C1 segment of cervical spinal cord (tissue), 14 donors: ENCODE measurements around the gene HMCN1.
A peak's percentile ranks its signal among the peaks of the same experiment; 100 is the strongest.

Experiments
- DNase-seq, 14 donors: peaks; one replicate each; lab custom pipeline; 2025; lab: John Stamatoyannopoulos, UW

The HMCN1 gene

GRCh38 chr1:186027621-186028020 is 293.4 kb downstream of the HMCN1 start:
- no peak for DNase-seq

GRCh38 chr1:186030453-186030852 is 296.3 kb downstream of the HMCN1 start:
- no peak for DNase-seq

GRCh38 chr1:186033847-186034271 is 299.7 kb downstream of the HMCN1 start:
- DNase-seq, result no peak

- no peak for DNase-seq
Measured at GRCh38 chr1:186042230-186042629, 308.0 kb downstream of the HMCN1 start.

- no peak for DNase-seq
Measured at GRCh38 chr1:186043296-186043695, 309.1 kb downstream of the HMCN1 start.

GRCh38 chr1:186044079-186044685 is 310.0 kb downstream of the HMCN1 start:
- DNase-seq, result no peak

- DNase-seq, result no peak
Measured at GRCh38 chr1:186046437-186047211, 312.4 kb downstream of the HMCN1 start.

- DNase-seq, result no peak
Measured at GRCh38 chr1:186050360-186050759, 316.2 kb downstream of the HMCN1 start.

- DNase-seq, result no peak
Measured at GRCh38 chr1:186054003-186054402, 319.8 kb downstream of the HMCN1 start.

GRCh38 chr1:186054932-186055331 is 320.7 kb downstream of the HMCN1 start:
- DNase-seq, result no peak

- no peak for DNase-seq
Measured at GRCh38 chr1:186055846-186056245, 321.7 kb downstream of the HMCN1 start.

GRCh38 chr1:186057086-186057485 is 322.9 kb downstream of the HMCN1 start:
- no peak for DNase-seq

GRCh38 chr1:186059311-186059710 is 325.1 kb downstream of the HMCN1 start:
- no peak for DNase-seq

GRCh38 chr1:186059752-186060151 is 325.6 kb downstream of the HMCN1 start:
- no peak for DNase-seq

GRCh38 chr1:186060226-186060625 is 326.0 kb downstream of the HMCN1 start:
- DNase-seq, result no peak

- no peak for DNase-seq
Measured at GRCh38 chr1:186063091-186063657, 329.0 kb downstream of the HMCN1 start.

GRCh38 chr1:186066411-186066810 is 332.2 kb downstream of the HMCN1 start:
- no peak for DNase-seq

GRCh38 chr1:186073697-186074096 is 339.5 kb downstream of the HMCN1 start:
- DNase-seq, result no peak

- no peak for DNase-seq
Measured at GRCh38 chr1:186076006-186076405, 341.8 kb downstream of the HMCN1 start.

GRCh38 chr1:186078245-186078644 is 344.1 kb downstream of the HMCN1 start:
- DNase-seq, result no peak

GRCh38 chr1:186079084-186079684 is 345.0 kb downstream of the HMCN1 start:
- DNase-seq, result no peak

GRCh38 chr1:186082235-186082937 is 348.2 kb downstream of the HMCN1 start:
- peak in 5 of 14 donors; percentile 1 to 51 (median 9) for DNase-seq
